ENCODE data around the gene NFATC1. TPM values are rescaled to one million over a fixed set of nuclear protein-coding genes. Genes with fewer than 3 reads are reported as not detected.

Gene NFATC1
- polyA plus RNA-seq, 2 of the 4 experiments (the other 2 are of a cell fraction): 0.52 to 1.7 TPM

DNA sequence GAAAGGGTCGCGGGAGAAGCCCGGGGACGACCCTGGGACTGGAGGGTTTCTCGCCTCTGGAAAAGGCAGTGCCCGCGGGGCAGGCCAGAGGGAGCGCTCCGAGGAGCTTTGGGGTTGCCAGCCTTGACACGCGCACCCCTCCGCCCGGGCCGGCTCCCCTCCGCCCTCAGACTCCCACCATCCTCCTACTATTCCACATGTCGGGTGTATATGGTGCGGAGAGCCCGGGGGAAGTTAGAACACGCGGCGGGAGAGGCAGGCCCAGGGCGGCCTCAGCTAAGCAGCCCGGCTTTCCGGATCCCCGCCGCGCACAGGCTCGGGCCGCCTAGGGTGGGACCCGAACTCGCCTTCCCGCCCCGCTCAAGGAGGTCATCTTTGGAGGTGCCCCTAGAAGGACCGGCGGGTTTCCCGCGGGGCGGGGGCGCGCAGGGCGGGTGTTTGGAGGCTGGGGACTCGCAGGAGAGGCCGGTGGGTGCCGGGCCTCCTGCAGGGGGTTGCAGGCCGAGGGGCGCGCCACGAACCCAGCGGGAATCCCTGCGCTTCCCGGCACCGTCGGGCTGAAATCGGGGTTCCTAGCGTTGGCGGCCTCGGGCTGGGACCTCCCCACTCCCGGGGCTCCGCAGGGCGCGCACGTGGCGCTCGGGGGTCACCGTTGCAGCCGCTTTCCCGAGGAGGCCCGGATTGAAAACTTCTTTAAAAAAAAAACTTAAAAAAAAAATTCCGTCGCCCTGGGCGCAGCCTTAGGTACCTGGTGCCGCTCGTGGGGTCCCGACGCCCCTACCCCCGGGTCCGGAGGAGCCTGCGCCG lies 3.7 kb downstream of the NFATC1 start (continued):
- TF ChIP-seq, protein P1, sequence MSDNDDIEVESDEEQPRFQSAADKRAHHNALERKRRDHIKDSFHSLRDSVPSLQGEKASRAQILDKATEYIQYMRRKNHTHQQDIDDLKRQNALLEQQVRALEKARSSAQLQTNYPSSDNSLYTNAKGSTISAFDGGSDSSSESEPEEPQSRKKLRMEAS (IDR thresholded peaks at IDR 0.05): no peak
- no peak for TF ChIP-seq HOXB5 (CRISPR knock-in tag; IDR thresholded peaks at IDR 0.05)
- no peak for TF ChIP-seq CHD2 (IDR thresholded peaks at IDR 0.05; ENCODE audit: low read length, partially characterized antibody)

DNA sequence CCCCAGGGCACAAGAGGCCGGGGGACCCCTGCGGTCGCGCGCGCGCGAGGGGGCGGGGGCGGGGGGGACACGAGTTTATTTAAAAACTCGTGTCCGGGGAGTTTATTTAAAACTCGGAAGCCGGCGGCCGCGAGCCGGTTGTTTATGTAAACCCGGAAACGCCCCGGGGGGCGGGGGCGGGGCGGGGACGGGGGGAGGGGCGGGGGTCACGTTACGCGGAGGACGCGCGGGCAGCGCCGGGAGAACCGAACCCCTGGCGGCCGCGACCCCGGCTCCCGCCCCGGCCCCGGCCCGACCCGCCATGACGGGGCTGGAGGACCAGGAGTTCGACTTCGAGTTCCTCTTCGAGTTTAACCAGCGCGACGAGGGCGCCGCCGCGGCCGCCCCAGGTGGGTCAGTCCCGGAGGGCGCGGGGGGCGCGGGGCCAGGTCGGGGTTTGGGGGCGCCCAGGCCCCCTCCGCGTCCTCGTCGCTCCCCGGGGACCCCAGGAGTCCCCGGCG lies 4.4 kb downstream of the NFATC1 start:
- TF ChIP-seq PHF8 (IDR thresholded peaks at IDR 0.05; ENCODE audit: borderline replicate concordance, low read depth) (no peak), KDM5A (IDR thresholded peaks at IDR 0.05) (no peak), ZNF302 (CRISPR knock-in tag; IDR thresholded peaks at IDR 0.05) (no peak), BHLHE40 (IDR thresholded peaks at IDR 0.05; ENCODE audit: low read depth, low read length) (no peak), EP300 (IDR thresholded peaks at IDR 0.05) (no peak), TFCP2L1 (CRISPR knock-in tag; IDR thresholded peaks at IDR 0.05) (no peak), SMC3 (IDR thresholded peaks at IDR 0.05) (no peak), JUNB (IDR thresholded peaks at IDR 0.05) (no peak), NR3C1 (IDR thresholded peaks at IDR 0.05) (no peak), CHD2 (IDR thresholded peaks at IDR 0.05; ENCODE audit: low read length, partially characterized antibody) (no peak), RNF2 (IDR thresholded peaks at IDR 0.05; ENCODE audit: borderline replicate concordance, low read depth) (no peak), EHF (CRISPR knock-in tag; IDR thresholded peaks at IDR 0.05) (no peak)
- TF ChIP-seq, protein P2, sequence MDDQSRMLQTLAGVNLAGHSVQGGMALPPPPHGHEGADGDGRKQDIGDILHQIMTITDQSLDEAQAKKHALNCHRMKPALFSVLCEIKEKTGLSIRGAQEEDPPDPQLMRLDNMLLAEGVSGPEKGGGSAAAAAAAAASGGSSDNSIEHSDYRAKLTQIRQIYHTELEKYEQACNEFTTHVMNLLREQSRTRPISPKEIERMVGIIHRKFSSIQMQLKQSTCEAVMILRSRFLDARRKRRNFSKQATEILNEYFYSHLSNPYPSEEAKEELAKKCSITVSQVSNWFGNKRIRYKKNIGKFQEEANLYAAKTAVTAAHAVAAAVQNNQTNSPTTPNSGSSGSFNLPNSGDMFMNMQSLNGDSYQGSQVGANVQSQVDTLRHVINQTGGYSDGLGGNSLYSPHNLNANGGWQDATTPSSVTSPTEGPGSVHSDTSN (IDR thresholded peaks at IDR 0.05): no peak
- TF ChIP-seq, protein P3, sequence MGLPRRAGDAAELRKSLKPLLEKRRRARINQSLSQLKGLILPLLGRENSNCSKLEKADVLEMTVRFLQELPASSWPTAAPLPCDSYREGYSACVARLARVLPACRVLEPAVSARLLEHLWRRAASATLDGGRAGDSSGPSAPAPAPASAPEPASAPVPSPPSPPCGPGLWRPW (IDR thresholded peaks at IDR 0.05): no peak
- TF ChIP-seq, protein P4, sequence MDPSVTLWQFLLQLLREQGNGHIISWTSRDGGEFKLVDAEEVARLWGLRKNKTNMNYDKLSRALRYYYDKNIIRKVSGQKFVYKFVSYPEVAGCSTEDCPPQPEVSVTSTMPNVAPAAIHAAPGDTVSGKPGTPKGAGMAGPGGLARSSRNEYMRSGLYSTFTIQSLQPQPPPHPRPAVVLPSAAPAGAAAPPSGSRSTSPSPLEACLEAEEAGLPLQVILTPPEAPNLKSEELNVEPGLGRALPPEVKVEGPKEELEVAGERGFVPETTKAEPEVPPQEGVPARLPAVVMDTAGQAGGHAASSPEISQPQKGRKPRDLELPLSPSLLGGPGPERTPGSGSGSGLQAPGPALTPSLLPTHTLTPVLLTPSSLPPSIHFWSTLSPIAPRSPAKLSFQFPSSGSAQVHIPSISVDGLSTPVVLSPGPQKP (IDR thresholded peaks at IDR 0.05; ENCODE audit: low read depth, low read length): no peak
- TF ChIP-seq, protein P5, sequence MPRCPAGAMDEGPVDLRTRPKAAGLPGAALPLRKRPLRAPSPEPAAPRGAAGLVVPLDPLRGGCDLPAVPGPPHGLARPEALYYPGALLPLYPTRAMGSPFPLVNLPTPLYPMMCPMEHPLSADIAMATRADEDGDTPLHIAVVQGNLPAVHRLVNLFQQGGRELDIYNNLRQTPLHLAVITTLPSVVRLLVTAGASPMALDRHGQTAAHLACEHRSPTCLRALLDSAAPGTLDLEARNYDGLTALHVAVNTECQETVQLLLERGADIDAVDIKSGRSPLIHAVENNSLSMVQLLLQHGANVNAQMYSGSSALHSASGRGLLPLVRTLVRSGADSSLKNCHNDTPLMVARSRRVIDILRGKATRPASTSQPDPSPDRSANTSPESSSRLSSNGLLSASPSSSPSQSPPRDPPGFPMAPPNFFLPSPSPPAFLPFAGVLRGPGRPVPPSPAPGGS (IDR thresholded peaks at IDR 0.05): no peak
- TF ChIP-seq, protein P6, sequence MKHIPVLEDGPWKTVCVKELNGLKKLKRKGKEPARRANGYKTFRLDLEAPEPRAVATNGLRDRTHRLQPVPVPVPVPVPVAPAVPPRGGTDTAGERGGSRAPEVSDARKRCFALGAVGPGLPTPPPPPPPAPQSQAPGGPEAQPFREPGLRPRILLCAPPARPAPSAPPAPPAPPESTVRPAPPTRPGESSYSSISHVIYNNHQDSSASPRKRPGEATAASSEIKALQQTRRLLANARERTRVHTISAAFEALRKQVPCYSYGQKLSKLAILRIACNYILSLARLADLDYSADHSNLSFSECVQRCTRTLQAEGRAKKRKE (CRISPR knock-in tag; IDR thresholded peaks at IDR 0.05; ENCODE audit: low read depth): no peak
- Histone ChIP-seq H3K9me3 (no peaks in the 10 kb centered on the region), H3K27ac (peak overlapping the region; percentile 81 to 98), H3K4me3 (peak overlapping the region; percentile 78), H3K4me1 (no peaks in the 10 kb centered on the region), H3K4me2 (peak overlapping the region; percentile 90)
- FAIRE-seq (no peak), ATAC-seq (no peak; a peak in 1 of 6 replicates), DNase-seq (ENCODE audit: low read depth in 1 of 2, low spot score in 1 of 2) (peak in 1 of 2 experiments; percentile 32)
- POLR2A ChIA-PET: no interaction called here
- WGBS (ENCODE audit: missing lambda C conversion rate): no CpG with 5 or more reads among the region's 71 CpGs
- CTCF ChIA-PET: no interaction called here
